ENCODE data around the gene CA4. TPM values are rescaled to one million over a fixed set of nuclear protein-coding genes. Genes with fewer than 3 reads are reported as not detected.
"Not testable (repeated sequence)": the region's sequence is repeated elsewhere in the genome, so short reads cannot be mapped to it uniquely, and the experiment has no call there.

CA4 gene
- total RNA-seq, 2 experiments from 2014 or later: not detected

DNA sequence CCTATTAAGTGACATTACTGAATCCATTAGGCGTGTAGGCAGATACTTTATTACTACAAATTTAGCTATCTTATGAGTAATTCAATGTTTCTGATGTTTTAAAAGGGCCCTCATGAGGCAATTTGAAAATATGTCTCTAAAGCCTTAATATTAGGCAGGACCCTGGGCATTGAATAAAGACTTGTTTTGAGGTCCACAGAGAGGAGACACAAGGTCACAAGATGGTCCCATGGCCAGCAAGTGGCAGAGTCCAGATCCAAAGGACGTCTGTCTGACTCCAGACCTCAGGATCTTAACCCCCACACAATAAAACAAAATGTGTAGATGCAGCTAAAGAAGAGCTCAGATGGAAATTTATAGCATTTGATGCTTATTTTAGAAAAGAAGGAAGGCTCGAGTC, 39.2 kb upstream of the CA4 start:
- CTCF ChIA-PET: interaction anchor here (1.1 kb wide), 1 partner anchor 528 kb away, joined by 3 read pairs; no protein-coding TSS in a partner anchor

DNA sequence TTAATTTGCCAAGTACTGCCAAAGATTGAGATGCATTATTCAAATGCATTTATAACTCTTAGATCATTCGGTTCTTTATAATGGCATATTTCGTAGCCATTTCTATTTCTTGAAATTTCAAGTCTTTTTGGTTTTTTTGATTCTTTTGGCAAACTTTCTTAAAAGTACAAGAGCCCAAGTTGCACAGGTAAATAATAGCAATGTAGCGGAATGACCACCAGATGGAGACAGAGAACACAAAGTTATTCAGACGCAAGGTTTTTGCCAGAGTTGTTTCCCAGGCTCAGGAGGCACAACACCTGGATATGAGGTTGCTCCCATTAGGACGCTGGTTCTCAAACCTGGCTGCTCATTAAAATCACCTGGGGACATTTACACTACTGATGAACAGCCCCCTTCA, 38.1 kb upstream of the CA4 start:
- intact Hi-C loops (cut with micrococcal nuclease); H3K4me1 Mint-ChIP-seq (ENCODE audit: low read depth); H3K36me3 Mint-ChIP-seq (ENCODE audit: low read depth); POLR2A ChIA-PET; H3K9me3 Mint-ChIP-seq; DNase-seq; H3K27ac Mint-ChIP-seq; H3K4me3 Mint-ChIP-seq; CTCF ChIA-PET: not testable (repeated sequence)
- H3K27me3 Mint-ChIP-seq: peaks cover 12% of the 10 kb centered on the region
- ATAC-seq: peak; percentile 62

More for the DNA sequence above, 39.2 kb upstream of the CA4 start:
- TF ChIP-seq, protein P1, sequence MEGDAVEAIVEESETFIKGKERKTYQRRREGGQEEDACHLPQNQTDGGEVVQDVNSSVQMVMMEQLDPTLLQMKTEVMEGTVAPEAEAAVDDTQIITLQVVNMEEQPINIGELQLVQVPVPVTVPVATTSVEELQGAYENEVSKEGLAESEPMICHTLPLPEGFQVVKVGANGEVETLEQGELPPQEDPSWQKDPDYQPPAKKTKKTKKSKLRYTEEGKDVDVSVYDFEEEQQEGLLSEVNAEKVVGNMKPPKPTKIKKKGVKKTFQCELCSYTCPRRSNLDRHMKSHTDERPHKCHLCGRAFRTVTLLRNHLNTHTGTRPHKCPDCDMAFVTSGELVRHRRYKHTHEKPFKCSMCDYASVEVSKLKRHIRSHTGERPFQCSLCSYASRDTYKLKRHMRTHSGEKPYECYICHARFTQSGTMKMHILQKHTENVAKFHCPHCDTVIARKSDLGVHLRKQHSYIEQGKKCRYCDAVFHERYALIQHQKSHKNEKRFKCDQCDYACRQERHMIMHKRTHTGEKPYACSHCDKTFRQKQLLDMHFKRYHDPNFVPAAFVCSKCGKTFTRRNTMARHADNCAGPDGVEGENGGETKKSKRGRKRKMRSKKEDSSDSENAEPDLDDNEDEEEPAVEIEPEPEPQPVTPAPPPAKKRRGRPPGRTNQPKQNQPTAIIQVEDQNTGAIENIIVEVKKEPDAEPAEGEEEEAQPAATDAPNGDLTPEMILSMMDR (IDR thresholded peaks at IDR 0.05): no peak
- peaks cover 6% of the 10 kb centered on the region for H3K4me1 Mint-ChIP-seq (ENCODE audit: low read depth)
- intact Hi-C loops (cut with micrococcal nuclease): no loop called here
- POLR2A ChIA-PET: no interaction called here
- no peak overlapping the region for H3K27ac Mint-ChIP-seq
- no peaks in the 10 kb centered on the region for H3K9me3 Mint-ChIP-seq
- H3K27me3 Mint-ChIP-seq: peaks cover 12% of the 10 kb centered on the region
- H3K36me3 Mint-ChIP-seq (ENCODE audit: low read depth): no peaks in the 10 kb centered on the region
- ATAC-seq (no peak), DNase-seq (no peak)
- no peak overlapping the region for H3K4me3 Mint-ChIP-seq

- intact Hi-C loops (cut with micrococcal nuclease); DNase-seq; H3K27me3 Mint-ChIP-seq; H3K27ac Mint-ChIP-seq; CTCF ChIA-PET; H3K4me1 Mint-ChIP-seq (ENCODE audit: low read depth); ATAC-seq; H3K4me3 Mint-ChIP-seq; POLR2A ChIA-PET; H3K36me3 Mint-ChIP-seq (ENCODE audit: low read depth); H3K9me3 Mint-ChIP-seq: not testable (repeated sequence)
These were observed 34.4 kb upstream of the CA4 start for GRCh38 chr17:60115364-60115763.

DNA sequence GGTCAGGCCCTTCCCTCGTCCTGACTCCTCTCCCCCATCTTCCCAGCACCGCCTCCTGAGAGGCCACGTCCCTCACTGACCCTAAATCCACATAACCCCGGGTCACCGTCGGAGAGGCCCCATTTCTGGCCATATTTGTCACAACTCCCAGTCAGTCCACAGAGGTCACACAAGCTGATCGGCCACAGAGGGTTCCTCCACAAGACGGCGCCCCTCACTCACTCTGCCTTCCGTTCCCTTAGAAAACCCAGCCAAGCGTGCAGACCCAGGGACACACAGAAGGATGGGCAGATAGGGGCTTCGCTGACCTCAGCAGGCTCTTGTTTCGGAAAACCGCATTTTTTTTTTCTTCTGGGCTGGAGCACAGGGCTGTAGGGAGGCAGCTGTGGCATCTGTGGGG, 33.6 kb upstream of the CA4 start:
- DNase-seq; POLR2A ChIA-PET; H3K27ac Mint-ChIP-seq; H3K9me3 Mint-ChIP-seq; ATAC-seq; intact Hi-C loops (cut with micrococcal nuclease); H3K36me3 Mint-ChIP-seq (ENCODE audit: low read depth); H3K27me3 Mint-ChIP-seq; CTCF ChIA-PET; H3K4me3 Mint-ChIP-seq; H3K4me1 Mint-ChIP-seq (ENCODE audit: low read depth): not testable (repeated sequence)

GRCh38 chr17:60119162-60119561, 30.6 kb upstream of the CA4 start:
- peak; percentile 73 for ATAC-seq

DNA sequence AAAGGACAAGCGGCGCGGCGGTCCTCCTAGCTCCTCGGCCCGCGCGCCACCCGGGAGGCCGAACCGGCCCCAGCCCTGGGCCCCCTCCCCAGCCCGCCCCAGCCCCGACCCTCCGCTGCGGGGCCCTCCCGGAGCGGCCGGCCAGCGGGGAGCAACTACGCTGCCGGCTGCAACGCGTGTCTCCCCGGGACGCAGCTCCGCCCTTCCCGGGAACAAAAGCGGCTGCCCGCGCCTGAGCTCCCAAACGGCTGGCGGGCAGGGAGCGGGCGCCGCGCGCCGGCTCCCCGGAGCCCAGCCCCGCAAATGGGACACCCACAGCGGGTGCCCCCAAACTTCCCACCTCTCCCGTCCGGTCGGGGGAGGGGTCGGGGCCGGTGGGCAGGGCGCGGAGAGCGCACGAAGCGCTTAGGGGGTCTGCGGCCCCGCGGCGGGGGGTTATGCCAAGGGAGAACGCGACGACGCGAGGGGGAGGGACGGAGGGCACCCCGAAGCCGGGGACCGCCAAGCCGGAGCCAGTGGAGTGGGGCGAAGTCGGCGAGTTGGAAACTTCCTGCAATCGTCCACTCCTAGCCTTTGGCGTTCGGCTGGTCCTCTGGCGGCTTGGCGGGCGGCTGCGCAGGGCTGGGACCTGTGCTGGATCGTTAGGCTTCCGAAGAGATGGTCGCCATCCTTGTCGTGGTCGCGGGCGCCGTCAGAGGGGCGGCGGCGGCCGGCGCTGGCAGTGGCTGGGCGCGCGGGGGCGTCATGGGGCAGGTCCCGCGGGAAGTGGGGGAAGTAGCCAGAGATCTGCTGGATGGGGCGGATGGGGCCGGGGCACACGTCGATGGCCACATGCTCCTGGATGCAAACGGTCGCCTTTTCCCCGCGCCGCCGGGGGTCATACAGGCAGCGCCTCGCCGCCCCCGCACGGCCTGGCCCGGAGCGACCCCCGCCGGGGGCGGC, 29.7 kb upstream of the CA4 start:
- CTCF ChIA-PET: not testable (repeated sequence)

More at GRCh38 chr17:60119162-60119561, 30.6 kb upstream of the CA4 start:
- intact Hi-C loops (cut with micrococcal nuclease); H3K4me1 Mint-ChIP-seq (ENCODE audit: low read depth); POLR2A ChIA-PET; H3K27me3 Mint-ChIP-seq; H3K9me3 Mint-ChIP-seq; H3K4me3 Mint-ChIP-seq; H3K27ac Mint-ChIP-seq; H3K36me3 Mint-ChIP-seq (ENCODE audit: low read depth); CTCF ChIA-PET; DNase-seq: not testable (repeated sequence)

GRCh38 chr17:60127068-60128064, 22.4 kb upstream of the CA4 start:
- TF ChIP-seq, protein P1 (IDR thresholded peaks at IDR 0.05): no peak
- Mint-ChIP-seq H3K27me3 (no peaks in the 10 kb centered on the region), H3K9me3 (no peaks in the 10 kb centered on the region), H3K4me1 (ENCODE audit: low read depth) (no peaks in the 10 kb centered on the region), H3K27ac (no peak overlapping the region), H3K4me3 (no peak overlapping the region), H3K36me3 (ENCODE audit: low read depth) (peaks cover 5% of the 10 kb centered on the region)
- POLR2A ChIA-PET: no interaction called here
- no peak for ATAC-seq
- intact Hi-C loops (cut with micrococcal nuclease): no loop called here
- CTCF ChIA-PET: interaction anchor here (1.0 to 6.9 kb wide), 3 partner anchors 13 to 94 kb away, joined by 3 to 32 read pairs (median 3); no protein-coding TSS in a partner anchor
- no peak for DNase-seq

More for the DNA sequence above, 29.7 kb upstream of the CA4 start:
- H3K27me3 Mint-ChIP-seq; H3K9me3 Mint-ChIP-seq; intact Hi-C loops (cut with micrococcal nuclease); H3K27ac Mint-ChIP-seq; POLR2A ChIA-PET; DNase-seq; H3K36me3 Mint-ChIP-seq (ENCODE audit: low read depth); H3K4me1 Mint-ChIP-seq (ENCODE audit: low read depth); H3K4me3 Mint-ChIP-seq: not testable (repeated sequence)
- peak; percentile 51 for ATAC-seq

All from activated CD8-positive, alpha-beta T cell treated with anti-CD3 and anti-CD28 coated beads for 36 hours (primary cell).